ENCODE measurements around the gene RAC3.
"Not testable (repeated sequence)": the region's sequence is repeated elsewhere in the genome, so short reads cannot be mapped to it uniquely, and the experiment has no call there.

The RAC3 gene

GRCh38 chr17:82025401-82026107 is 5.9 kb upstream of the RAC3 start:
- no peak for DNase-seq

DNA sequence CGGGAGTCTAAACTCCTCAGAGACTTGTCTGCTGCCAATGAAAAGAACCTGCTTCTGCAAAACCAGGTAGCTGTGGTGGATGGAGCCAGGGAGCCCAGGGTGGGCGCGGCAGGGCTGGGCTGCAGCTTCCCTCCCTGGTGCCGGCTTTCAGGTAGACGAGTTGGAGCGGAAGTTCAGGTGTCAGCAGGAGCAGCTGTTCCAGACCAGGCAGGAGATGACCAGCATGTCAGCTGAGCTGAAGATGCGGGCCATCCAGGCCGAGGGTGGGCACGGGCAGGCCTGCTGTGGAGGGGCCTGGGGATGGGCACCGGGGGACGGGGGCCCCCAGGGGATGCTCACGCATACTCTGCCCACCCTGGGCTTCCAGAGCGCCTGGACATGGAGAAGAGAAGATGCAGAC is 3.2 kb upstream of the RAC3 start:
- no peak for DNase-seq

GRCh38 chr17:82028966-82029365 is 2.5 kb upstream of the RAC3 start:
- no peak for DNase-seq

DNA sequence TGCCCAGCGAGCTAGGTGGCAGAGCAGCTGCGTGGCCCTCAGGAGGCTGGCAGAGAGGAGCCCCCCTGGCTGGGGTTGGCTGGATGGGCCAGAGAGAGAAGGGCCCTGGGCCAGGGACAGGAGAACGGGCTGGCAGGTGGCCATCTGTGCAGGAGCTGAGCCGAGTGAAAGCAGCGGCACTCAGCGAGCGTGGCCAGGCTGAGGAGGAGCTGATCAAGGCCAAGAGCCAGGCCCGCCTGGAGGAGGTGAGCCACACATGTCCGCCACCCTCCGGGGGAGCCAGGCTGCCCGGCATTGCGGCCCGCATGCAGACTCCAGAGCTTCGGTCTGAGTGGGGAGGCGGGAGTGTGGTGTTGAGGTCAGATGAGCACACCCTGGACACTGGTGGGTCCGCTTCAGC is 2.1 kb upstream of the RAC3 start:
- no peak for DNase-seq

DNA sequence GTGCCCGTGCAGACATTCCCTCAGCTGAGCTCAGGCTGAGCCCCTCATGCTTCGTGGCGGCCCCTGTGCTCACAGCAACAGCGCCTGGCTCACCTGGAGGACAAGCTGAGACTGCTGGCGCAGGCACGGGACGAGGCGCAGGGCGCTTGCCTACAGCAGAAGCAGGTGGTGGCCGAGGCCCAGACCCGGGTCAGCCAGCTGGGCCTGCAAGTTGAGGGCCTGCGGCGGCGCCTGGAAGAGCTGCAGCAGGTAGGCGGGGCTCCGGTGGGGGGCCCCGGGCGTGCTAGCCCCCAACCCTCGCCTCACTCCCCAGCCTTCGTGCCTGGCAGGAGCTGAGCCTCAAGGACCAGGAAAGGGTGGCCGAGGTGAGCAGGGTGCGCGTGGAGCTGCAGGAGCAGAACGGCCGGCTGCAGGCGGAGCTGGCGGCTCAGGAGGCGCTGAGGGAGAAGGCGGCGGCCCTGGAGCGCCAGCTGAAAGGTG is 1.4 kb upstream of the RAC3 start:
- DNase-seq = peak; percentile 76

GRCh38 chr17:82030470-82031302 is 792 bp upstream of the RAC3 start:
- peak; percentile 97 for DNase-seq

DNA sequence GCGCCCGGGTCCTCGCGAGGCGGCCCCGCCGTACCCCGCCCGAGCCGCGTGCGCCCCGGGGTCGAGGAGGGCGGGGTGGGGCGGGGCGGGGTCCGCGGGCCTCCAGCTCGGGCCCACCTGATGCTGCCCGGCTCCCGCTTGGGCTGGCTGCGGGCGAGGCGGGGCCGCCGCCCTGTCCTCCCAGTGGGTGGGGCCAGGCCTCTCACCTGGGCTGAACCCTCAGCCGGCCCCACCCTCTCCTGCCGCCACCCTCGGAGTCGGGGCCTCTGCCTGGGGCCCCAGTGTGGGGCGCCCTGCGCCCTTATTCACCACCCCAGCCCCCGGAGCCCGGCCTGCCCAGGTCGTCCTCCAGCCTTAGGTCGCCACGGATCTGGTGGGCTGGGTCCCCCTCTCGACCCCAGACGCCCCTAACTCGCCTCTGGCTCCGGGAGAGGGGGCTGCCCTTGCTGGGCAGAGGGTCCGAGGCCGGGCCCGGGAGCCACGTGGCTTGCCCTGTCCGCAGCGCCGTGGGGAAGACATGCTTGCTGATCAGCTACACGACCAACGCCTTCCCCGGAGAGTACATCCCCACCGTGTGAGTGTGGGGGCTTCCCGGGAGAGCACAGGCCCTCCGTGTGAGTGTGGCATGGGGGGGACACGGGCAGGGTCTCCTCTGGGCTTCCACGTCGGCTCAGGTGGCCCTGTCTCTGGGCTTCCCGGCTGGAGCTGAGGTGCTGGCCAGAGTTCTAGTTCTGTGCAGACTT is 578 bp downstream of the RAC3 start:
- DNase-seq = peak; percentile 90

DNA sequence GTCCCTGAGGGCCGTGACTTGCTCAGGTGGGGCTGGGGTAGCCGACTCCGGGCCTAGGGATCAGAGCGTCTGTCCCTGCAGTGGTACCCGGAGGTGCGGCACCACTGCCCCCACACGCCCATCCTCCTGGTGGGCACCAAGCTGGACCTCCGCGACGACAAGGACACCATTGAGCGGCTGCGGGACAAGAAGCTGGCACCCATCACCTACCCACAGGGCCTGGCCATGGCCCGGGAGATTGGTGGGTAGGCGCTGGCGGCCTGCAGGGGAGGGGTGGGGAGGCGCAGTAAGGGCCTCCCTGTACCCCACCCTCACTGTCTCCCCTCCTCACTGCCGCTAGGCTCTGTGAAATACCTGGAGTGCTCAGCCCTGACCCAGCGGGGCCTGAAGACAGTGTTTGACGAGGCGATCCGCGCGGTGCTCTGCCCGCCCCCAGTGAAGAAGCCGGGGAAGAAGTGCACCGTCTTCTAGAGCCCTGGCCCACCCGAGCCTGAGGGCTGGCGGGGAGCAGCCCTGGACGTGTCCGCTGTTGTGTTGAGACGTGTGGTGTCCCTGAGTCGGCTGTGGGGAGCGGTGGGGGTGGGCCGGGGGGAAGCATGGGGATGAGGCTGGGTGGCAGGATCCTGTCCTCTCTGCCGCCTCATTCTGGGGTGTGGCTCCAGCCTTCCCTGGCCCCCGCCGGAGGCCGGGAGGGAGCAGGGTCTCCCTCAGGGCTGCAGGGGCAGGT is 2.0 kb downstream of the RAC3 start:
- DNase-seq = no peak

DNA sequence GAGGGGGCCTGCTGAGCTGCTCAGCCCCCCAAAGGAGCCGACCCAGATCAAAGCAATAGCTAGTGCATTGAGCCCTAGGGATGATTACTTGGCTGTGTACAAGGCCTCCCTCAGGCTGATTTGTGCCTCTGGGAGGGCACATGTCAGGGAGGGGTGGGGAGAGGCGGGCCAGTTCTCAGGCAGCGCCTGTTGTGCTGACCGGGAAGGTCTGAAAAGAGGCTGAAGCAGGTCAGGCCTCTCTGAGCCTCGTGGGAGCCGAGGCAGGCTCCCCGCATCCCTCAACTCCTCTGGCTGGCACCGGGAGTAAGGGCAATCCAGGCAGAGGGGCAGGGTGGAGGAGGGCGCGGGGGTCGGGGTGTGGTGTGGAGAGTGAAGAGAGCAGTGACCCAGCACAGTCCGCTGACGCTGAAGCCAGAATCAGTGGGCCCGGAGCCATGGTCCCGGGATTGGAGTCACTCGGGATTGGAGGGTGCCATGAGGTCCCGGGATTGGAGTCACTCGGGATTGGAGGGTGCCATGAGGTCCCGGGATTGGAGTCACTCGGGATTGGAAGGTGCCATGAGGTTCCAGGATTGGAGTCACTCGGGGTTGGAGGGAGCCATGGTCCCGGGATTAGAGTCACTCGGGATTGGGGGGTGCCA is 3.0 kb downstream of the RAC3 start:
- no peak for DNase-seq

DNA sequence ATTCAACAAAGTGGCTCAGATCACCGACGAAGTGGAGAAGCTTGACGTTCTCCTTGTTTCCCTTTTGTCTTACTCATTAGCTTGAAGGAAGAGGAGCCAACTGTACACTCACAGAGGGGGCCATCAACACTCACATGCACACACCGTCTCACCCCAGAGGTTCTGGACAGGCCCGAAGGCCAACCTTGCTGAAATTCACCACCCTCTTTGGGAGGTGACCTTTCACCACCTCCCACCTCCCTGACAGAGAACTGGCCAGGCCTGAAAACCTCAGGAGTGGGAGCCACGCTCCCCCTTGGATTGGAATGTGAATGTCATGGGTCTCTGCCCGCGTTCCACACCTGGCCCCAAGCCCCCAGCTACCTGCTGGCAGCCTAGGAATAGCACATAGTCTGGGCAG is 4.0 kb downstream of the RAC3 start:
- no peak for DNase-seq

DNA sequence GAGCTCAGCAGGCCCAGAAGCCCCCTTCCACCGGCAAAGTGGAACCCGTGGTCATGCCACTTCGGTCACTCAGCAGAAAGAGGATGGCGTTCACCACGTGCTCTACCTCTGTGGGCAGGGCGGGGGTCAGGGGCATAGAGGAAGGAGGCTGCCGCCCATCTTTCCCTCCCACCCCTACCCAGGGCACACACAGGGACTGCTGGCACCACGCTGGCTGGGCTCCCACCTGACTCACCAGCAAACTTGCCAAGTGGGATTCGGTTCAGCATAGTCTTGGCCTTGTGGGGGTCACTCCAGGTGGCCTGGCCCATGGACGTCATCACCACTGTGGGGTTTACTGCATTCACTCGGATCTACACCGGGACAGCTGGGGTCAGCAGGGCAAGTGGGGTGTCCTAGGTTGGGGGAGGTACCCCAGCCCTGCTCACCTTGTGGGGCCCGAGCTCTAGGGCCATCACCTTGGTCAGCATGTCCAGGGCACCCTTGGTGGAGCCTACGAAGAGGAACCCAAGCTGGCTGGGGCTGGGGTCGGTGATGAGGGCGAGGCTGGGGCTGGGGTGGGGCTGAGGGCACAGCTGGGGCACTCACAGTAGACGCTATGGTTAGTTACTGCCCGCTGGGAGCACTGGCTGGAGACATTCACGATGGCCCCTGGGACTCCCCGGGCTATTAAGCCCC is 4.6 kb downstream of the RAC3 start:
- DNase-seq = no peak

- DNase-seq = peak; percentile 69
Observed at GRCh38 chr17:82036634-82037091, 5.2 kb downstream of the RAC3 start.

- DNase-seq = peak; percentile 99
Observed at GRCh38 chr17:82037092-82037888, 5.8 kb downstream of the RAC3 start, which contains the start of gene DCXR. Gene DCXR (minus strand): TSS chr17:82037697. CDS start chr17:82037682, 15 bp downstream.

DNA sequence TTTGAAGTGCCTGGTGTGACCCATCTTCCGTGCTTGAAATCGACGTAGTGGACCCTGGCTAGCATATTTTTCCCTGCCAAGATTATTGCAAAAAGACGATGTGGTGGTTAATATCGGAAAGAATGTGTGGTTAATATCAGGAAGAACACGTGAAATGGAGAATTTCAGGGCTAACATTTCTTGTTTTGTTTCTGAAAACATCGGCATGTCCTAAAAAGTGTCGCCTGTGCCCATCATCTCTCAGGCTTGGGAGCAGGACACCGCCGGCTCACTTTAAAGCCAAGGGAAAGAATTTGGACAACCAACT is 6.4 kb downstream of the RAC3 start:
- peak; percentile 73 for DNase-seq

DNA sequence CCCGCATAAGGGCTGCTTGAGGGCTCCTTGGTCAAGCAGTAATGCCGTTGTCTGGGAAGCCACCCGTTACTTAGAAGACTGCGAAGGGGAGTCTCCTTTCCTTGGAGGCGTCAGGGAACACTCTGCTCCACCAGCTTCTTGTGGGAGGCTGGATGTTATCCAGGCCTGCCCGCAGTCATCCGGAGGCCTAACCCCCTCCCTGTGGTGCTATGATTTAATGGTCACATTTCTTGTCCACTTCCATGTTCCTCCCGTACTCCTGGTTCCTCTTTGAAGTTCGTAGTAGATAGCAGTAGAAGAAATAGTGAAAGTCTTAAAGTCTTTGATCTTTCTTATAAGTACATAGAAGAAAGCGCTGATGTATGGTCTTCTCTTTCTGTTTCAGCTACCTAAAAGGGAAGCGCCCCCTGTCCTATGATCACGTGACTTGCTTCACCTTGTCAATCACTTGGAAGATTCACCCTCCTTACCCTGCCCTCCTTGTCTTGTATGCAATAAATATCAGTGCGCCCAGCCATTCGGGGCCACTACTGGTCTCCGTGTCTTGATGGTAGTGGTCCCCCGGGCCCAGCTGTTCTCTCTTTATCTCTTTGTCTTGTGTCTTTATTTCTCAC is 7.4 kb downstream of the RAC3 start:
- DNase-seq = not testable (repeated sequence)

GRCh38 chr17:82039695-82040299 is 8.3 kb downstream of the RAC3 start:
- no peak for DNase-seq

GRCh38 chr17:82041144-82041814 is 9.8 kb downstream of the RAC3 start:
- no peak for DNase-seq

DNA sequence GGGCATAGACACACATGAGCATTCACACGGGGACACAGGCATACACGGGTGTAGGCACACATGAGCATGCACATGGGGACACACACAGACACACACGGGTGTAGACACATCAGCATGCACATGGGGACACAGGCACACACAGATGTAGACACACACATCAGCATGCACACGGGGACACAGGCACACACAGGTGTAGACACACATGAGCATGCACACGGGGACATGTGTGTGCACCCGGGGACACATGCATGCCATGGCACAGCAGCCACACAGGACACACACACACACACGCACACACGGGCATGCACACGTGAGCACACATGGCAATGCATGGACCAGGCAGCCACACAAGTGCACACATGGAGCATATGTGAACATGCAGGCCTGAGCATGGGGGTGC is 11.2 kb downstream of the RAC3 start:
- no peak for DNase-seq

GRCh38 chr17:82043507-82043906 is 12.0 kb downstream of the RAC3 start:
- no peak for DNase-seq

All from DMS53 (cell line).